IMR-90 (cell line): ENCODE results near the gene SPAG5. TPM values are rescaled to one million over a fixed set of nuclear protein-coding genes. Genes with fewer than 3 reads are reported as not detected.

ENCODE experiments used
- ATAC-seq: fragments of 200-7000 bp; cut with Tn5 transposase; 2 replicates; pipeline ENCODE4 v1.9.1; 2020; ENCODE audit warnings: low read depth, mild to moderate bottlenecking, moderate library complexity
- BruUV-seq: library from RNA; stranded (reverse); fragments of 400-500 nt; replicated peaks from 2 replicates; lab custom pipeline; 2021; lab: Mats Ljungman, UMichigan
- CTCF ChIA-PET: fragments of 300-600 bp; formaldehyde crosslinking; extraction: SDS; loops from one replicate; lab custom pipeline; 2021; ENCODE audit warnings: antibody characterized with exemption; lab: Yijun Ruan, JAX
- POLR2A ChIA-PET: fragments of 300-600 bp; sonication (Branson Sonifier 250); formaldehyde crosslinking; loops from one replicate; lab custom pipeline; 2022; ENCODE audit warnings: antibody characterized with exemption; ENCODE audit not compliant: unreplicated experiment; lab: Charles Lee
- DNase-seq: peaks from one replicate; pipeline ENCODE4 v3.0.0; 2013
- H2AFZ ChIP-seq: replicated peaks from 2 replicates; pipeline ENCODE3; 2013; ENCODE audit warnings: low read length, mild to moderate bottlenecking; ENCODE audit not compliant: poor library complexity
- H2AK5ac ChIP-seq: 2 replicates; pipeline ENCODE4 v1.6.1; 2013; ENCODE audit warnings: low read depth, low read length, inconsistent platforms
- H2AK9ac ChIP-seq: replicated peaks from 2 replicates; pipeline ENCODE3; 2013; ENCODE audit warnings: mild to moderate bottlenecking, low read depth, low read length, moderate library complexity; ENCODE audit not compliant: poor library complexity
- H2BK120ac ChIP-seq: 2 replicates; pipeline ENCODE4 v1.6.1; 2013; ENCODE audit warnings: low read depth, low read length, inconsistent platforms
- H2BK15ac ChIP-seq: 3 replicates; pipeline ENCODE4 v1.6.1; 2013; ENCODE audit warnings: low read depth, low read length, inconsistent platforms
- H2BK20ac ChIP-seq: 2 replicates; pipeline ENCODE4 v1.6.1; 2013; ENCODE audit warnings: low read depth, mild to moderate bottlenecking, inconsistent platforms, low read length, moderate library complexity
- H2BK5ac ChIP-seq: 2 replicates; pipeline ENCODE4 v1.6.1; 2013; ENCODE audit warnings: mild to moderate bottlenecking, low read depth, low read length, inconsistent platforms; ENCODE audit not compliant: poor library complexity, severe bottlenecking
- H3K14ac ChIP-seq: replicated peaks from 2 replicates; pipeline ENCODE4 v1.6.1; 2013; ENCODE audit warnings: low read depth, low read length, inconsistent platforms
- H3K18ac ChIP-seq: 2 replicates; pipeline ENCODE4 v1.6.1; 2013; ENCODE audit warnings: low read depth, low read length, control low read depth
- H3K23ac ChIP-seq: 2 replicates; pipeline ENCODE4 v1.6.1; 2013; ENCODE audit warnings: low read depth, low read length, inconsistent platforms
- H3K27ac ChIP-seq: 2 replicates; pipeline ENCODE4 v1.5.1; 2013; ENCODE audit warnings: mild to moderate bottlenecking, control low read depth, low read length; ENCODE audit not compliant: insufficient read depth
- H3K27me3 ChIP-seq: 2 replicates; pipeline ENCODE4 v1.6.1; 2013; ENCODE audit warnings: low read length; ENCODE audit not compliant: control insufficient read depth, insufficient read depth
- H3K36me3 ChIP-seq: 2 replicates; pipeline ENCODE4 v1.6.1; 2013; ENCODE audit warnings: low read length, mixed read lengths; ENCODE audit not compliant: control insufficient read depth, insufficient read depth
- H3K4ac ChIP-seq: 2 replicates; pipeline ENCODE4 v1.6.1; 2013; ENCODE audit warnings: low read depth, low read length, inconsistent platforms
- H3K4me1 ChIP-seq: 2 replicates; pipeline ENCODE4 v1.6.1; 2013; ENCODE audit warnings: low read length, mixed read lengths; ENCODE audit not compliant: control insufficient read depth, insufficient read depth
- H3K4me2 ChIP-seq: 2 replicates; pipeline ENCODE4 v1.6.1; 2013; ENCODE audit warnings: low read depth, mild to moderate bottlenecking, control low read depth, low read length, moderate library complexity
- H3K4me3 ChIP-seq: 2 replicates; pipeline ENCODE4 v1.5.1; 2013; ENCODE audit warnings: low read depth, mild to moderate bottlenecking, control low read depth, low read length, moderate library complexity; ENCODE audit not compliant: insufficient read depth
- H3K56ac ChIP-seq: 2 replicates; pipeline ENCODE4 v1.6.1; 2013; ENCODE audit warnings: low read length, inconsistent platforms; ENCODE audit not compliant: insufficient read depth; ENCODE audit errors: extremely low read depth
- H3K79me1 ChIP-seq, 2 experiments: 2 replicates each; pipeline ENCODE4 v1.6.1; 2013; ENCODE audit warnings: low read length in 2 of 2, inconsistent platforms in 1 of 2, low read depth in 1 of 2
- H3K9ac ChIP-seq: 2 replicates; pipeline ENCODE4 v1.6.1; 2013; ENCODE audit warnings: low read depth, low read length, control low read depth
- H3K9me1 ChIP-seq: 2 replicates; pipeline ENCODE4 v1.6.1; 2013; ENCODE audit warnings: low read length, inconsistent platforms; ENCODE audit not compliant: insufficient read depth
- H3K9me3 ChIP-seq: 2 replicates; pipeline ENCODE4 v1.6.1; 2013; ENCODE audit warnings: low read length; ENCODE audit not compliant: control insufficient read depth, insufficient read depth
- H4K20me1 ChIP-seq: 2 replicates; pipeline ENCODE4 v1.6.1; 2013; ENCODE audit warnings: low read length, inconsistent platforms; ENCODE audit not compliant: insufficient read depth
- H4K5ac ChIP-seq: 2 replicates; pipeline ENCODE4 v1.6.1; 2013; ENCODE audit warnings: mild to moderate bottlenecking, low read depth, low read length, control low read depth
- H4K8ac ChIP-seq, 2 experiments: 2 replicates each; pipeline ENCODE4 v1.6.1; 2013; ENCODE audit warnings: low read depth in 2 of 2, low read length in 2 of 2, control low read depth in 1 of 2, inconsistent platforms in 1 of 2
- H4K91ac ChIP-seq: 2 replicates; pipeline ENCODE4 v1.6.1; 2013; ENCODE audit warnings: low read depth, low read length, inconsistent platforms; ENCODE audit not compliant: insufficient read depth
- BHLHE40 ChIP-seq: fragments of 150-350 bp; IDR thresholded peaks from 2 replicates; pipeline ENCODE4 v1.6.1; 2016; ENCODE audit warnings: mild to moderate bottlenecking, low read depth, low read length
- CEBPB ChIP-seq: IDR thresholded peaks from 2 replicates; pipeline ENCODE4 v1.6.1; 2012; ENCODE audit warnings: low read depth, low read length, improper control_type of control experiment
- CHD1 ChIP-seq: IDR thresholded peaks from 2 replicates; pipeline ENCODE4 v1.6.1; 2012; ENCODE audit warnings: low read depth, low read length, improper control_type of control experiment
- FOS ChIP-seq: fragments of 150-350 bp; IDR thresholded peaks from 2 replicates; pipeline ENCODE4 v1.6.1; 2016; ENCODE audit warnings: low read depth, low read length
- MAFK ChIP-seq: IDR thresholded peaks from 2 replicates; pipeline ENCODE4 v1.6.1; 2012; ENCODE audit warnings: low read depth, low read length, improper control_type of control experiment
- MAZ ChIP-seq: IDR thresholded peaks from 2 replicates; pipeline ENCODE4 v1.6.1; 2012; ENCODE audit warnings: low read depth, mild to moderate bottlenecking, low read length, improper control_type of control experiment, moderate library complexity, borderline replicate concordance
- MXI1 ChIP-seq: IDR thresholded peaks from 2 replicates; pipeline ENCODE4 v1.6.1; 2012; ENCODE audit warnings: low read depth, mild to moderate bottlenecking, low read length, moderate library complexity, borderline replicate concordance
- NFE2L2 ChIP-seq: fragments of 150-350 bp; IDR thresholded peaks from 2 replicates; pipeline ENCODE4 v1.6.1; 2016; ENCODE audit warnings: low read depth, mild to moderate bottlenecking, low read length
- POLR2A ChIP-seq: IDR thresholded peaks from 2 replicates; pipeline ENCODE4 v1.6.1; 2012; ENCODE audit warnings: mild to moderate bottlenecking, low read depth, low read length
- RAD21 ChIP-seq: IDR thresholded peaks from 2 replicates; pipeline ENCODE4 v1.6.1; 2012; ENCODE audit warnings: low read length, improper control_type of control experiment
- RCOR1 ChIP-seq: IDR thresholded peaks from 2 replicates; pipeline ENCODE4 v1.6.1; 2012; ENCODE audit warnings: mild to moderate bottlenecking, low read length, improper control_type of control experiment; ENCODE audit not compliant: insufficient replicate concordance
- RFX5 ChIP-seq: IDR thresholded peaks from 2 replicates; pipeline ENCODE4 v1.8.0; 2012; ENCODE audit warnings: low read depth, mild to moderate bottlenecking, low read length, moderate library complexity
- SMC3 ChIP-seq: fragments of 150-350 bp; IDR thresholded peaks from 2 replicates; pipeline ENCODE4 v1.6.1; 2016; ENCODE audit warnings: low read depth, mild to moderate bottlenecking, antibody characterized with exemption, low read length, moderate library complexity
- USF2 ChIP-seq: fragments of 150-350 bp; IDR thresholded peaks from 2 replicates; pipeline ENCODE4 v1.6.1; 2017; ENCODE audit warnings: mild to moderate bottlenecking, antibody characterized with exemption, low read length, low read depth
- whole genome bisulfite sequencing, 2 experiments: methylation state at CpG; one replicate each; pipeline versions ENCODE4 v1.1.5 to v1.1.7; 2013; ENCODE audit warnings: missing lambda C conversion rate in 2 of 2; ENCODE audit not compliant: insufficient read length in 1 of 2; ENCODE audit errors: extremely low coverage in 2 of 2; 5-methylcytosine and 5-hydroxymethylcytosine counted together
- dilution Hi-C: fragments of 300-500 bp; cut with HindIII; formaldehyde crosslinking; loops from one replicate; pipeline ENCODE4 v1.14.3; 2018; ENCODE audit warnings: low sequenced_read_pairs; ENCODE audit not compliant: unreplicated experiment
- in situ Hi-C: fragments of 300-500 bp; cut with MboI; formaldehyde crosslinking; loops from 3 replicates; pipeline ENCODE4 v1.14.3; 2019; ENCODE audit warnings: low sequenced_read_pairs, inconsistent platforms, mixed read lengths
- intact Hi-C: fragments of 100-400 bp; cut with micrococcal nuclease; formaldehyde crosslinking; loops from 2 replicates; pipeline ENCODE4 v1.10.0; 2022
- polyA plus RNA-seq, 3 experiments: library from polyadenylated mRNA; depleted of rRNA; stranded (reverse); fragments of >200 nt; gene quantifications; 2 replicates each; pipeline ENCODE4 v1.2.3, GENCODE V29; 2012; ENCODE audit warnings: low replicate concordance in 1 of 3
- total RNA-seq: library from RNA; depleted of rRNA; stranded (reverse); fragments of >200 nt; gene quantifications from 2 replicates; pipeline ENCODE4 v1.2.3, GENCODE V29; 2012
- TF ChIP-seq, protein P1 (sequence below): fragments of 150-350 bp; IDR thresholded peaks from 2 replicates; pipeline ENCODE4 v1.6.1; 2016; ENCODE audit warnings: low read depth, mild to moderate bottlenecking, low read length, moderate library complexity, borderline replicate concordance
- TF ChIP-seq, protein P2 (sequence below): conservative IDR thresholded peaks from 2 replicates; pipeline ENCODE4 v1.5.1; 2012; ENCODE audit warnings: mild to moderate bottlenecking, low read depth, low read length, improper control_type of control experiment

The SPAG5 gene
- total and polyA plus RNA-seq, 2 of the 4 experiments (the other 2 are of a cell fraction), result 40.3 to 60.8 TPM

GRCh38 chr17:28540231-28540630, 58.6 kb downstream of the SPAG5 start:
- in situ Hi-C loops, result no loop called here
- no peak for ATAC-seq
- TF ChIP-seq SMC3 (no peak), RCOR1 (no peak), RFX5 (no peak), POLR2A (no peak), USF2 (no peak), NFE2L2 (no peak), RAD21 (no peak), MAFK (no peak), MXI1 (no peak), CHD1 (no peak), CEBPB (no peak), MAZ (no peak), BHLHE40 (no peak), FOS (no peak)
- TF ChIP-seq, protein P1, sequence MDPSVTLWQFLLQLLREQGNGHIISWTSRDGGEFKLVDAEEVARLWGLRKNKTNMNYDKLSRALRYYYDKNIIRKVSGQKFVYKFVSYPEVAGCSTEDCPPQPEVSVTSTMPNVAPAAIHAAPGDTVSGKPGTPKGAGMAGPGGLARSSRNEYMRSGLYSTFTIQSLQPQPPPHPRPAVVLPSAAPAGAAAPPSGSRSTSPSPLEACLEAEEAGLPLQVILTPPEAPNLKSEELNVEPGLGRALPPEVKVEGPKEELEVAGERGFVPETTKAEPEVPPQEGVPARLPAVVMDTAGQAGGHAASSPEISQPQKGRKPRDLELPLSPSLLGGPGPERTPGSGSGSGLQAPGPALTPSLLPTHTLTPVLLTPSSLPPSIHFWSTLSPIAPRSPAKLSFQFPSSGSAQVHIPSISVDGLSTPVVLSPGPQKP, result no peak
- TF ChIP-seq, protein P2, sequence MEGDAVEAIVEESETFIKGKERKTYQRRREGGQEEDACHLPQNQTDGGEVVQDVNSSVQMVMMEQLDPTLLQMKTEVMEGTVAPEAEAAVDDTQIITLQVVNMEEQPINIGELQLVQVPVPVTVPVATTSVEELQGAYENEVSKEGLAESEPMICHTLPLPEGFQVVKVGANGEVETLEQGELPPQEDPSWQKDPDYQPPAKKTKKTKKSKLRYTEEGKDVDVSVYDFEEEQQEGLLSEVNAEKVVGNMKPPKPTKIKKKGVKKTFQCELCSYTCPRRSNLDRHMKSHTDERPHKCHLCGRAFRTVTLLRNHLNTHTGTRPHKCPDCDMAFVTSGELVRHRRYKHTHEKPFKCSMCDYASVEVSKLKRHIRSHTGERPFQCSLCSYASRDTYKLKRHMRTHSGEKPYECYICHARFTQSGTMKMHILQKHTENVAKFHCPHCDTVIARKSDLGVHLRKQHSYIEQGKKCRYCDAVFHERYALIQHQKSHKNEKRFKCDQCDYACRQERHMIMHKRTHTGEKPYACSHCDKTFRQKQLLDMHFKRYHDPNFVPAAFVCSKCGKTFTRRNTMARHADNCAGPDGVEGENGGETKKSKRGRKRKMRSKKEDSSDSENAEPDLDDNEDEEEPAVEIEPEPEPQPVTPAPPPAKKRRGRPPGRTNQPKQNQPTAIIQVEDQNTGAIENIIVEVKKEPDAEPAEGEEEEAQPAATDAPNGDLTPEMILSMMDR, result no peak

More at GRCh38 chr17:28540231-28540630, 58.6 kb downstream of the SPAG5 start:
- Histone ChIP-seq H2AK5ac (no peak overlapping the region), H3K18ac (no peak overlapping the region), H2AK9ac (no peak overlapping the region), H2BK5ac (no peak overlapping the region), H4K91ac (no peak overlapping the region), H3K9me1 (no peaks in the 10 kb centered on the region), H3K4ac (no peak overlapping the region), H3K23ac (no peak overlapping the region), H4K20me1 (no peaks in the 10 kb centered on the region), H2BK120ac (no peak overlapping the region), H3K4me3 (no peak overlapping the region), H3K79me1 (no peaks in the 10 kb centered on the region), H2AFZ (no peak overlapping the region), H3K56ac (no peak overlapping the region), H3K9me3 (no peaks in the 10 kb centered on the region), H3K4me2 (no peak overlapping the region), H4K5ac (no peak overlapping the region), H2BK15ac (no peak overlapping the region), H4K8ac (no peak overlapping the region), H3K27ac (no peak overlapping the region), H3K9ac (no peak overlapping the region), H3K36me3 (no peaks in the 10 kb centered on the region), H3K14ac (no peak overlapping the region), H3K27me3 (peaks cover 23% of the 10 kb centered on the region), H2BK20ac (no peak overlapping the region), H3K4me1 (no peaks in the 10 kb centered on the region)
- WGBS, 2 experiments, result 33% methylated on average over 1 of the region's 4 CpGs; no CpG with 5 or more reads in 1 of the 2 experiments
- BruUV-seq, result no TSS peak
- DNase-seq, result no peak
- ChIA-PET CTCF (no interaction called here), POLR2A (no interaction called here)
- dilution Hi-C loops (no loop called here), intact Hi-C loops (loop anchor here (1.0 to 10.0 kb wide), 2 partner anchors 46 to 135 kb away; partner anchors contain the start of gene SLC46A1)
